Occipital lobe (tissue), 2 donors: ENCODE results near the gene CPXCR1. TPM values are rescaled to one million over a fixed set of nuclear protein-coding genes. Genes with fewer than 3 reads are reported as not detected.
"Not testable (repeated sequence)": the region's sequence is repeated elsewhere in the genome, so short reads cannot be mapped to it uniquely, and the experiment has no call there.

Experiments used
- DNase-seq: peaks from one replicate; lab custom pipeline; 2025; lab: John Stamatoyannopoulos, UW
- total RNA-seq: library from RNA; depleted of rRNA; stranded (reverse); fragments of >200 nt; gene quantifications from one replicate; pipeline ENCODE4 v1.2.3, GENCODE V29; 2014

The CPXCR1 gene
- total RNA-seq, result not detected

GRCh38 chrX:88746925-88747324 is at the start of gene CPXCR1:
TSS of gene CPXCR1 (plus strand) at chrX:88747225. CDS start at chrX:88753415, 6,190 bp downstream.
- DNase-seq, result no peak

- DNase-seq, result no peak
Measured at GRCh38 chrX:88735835-88736234, 11.2 kb upstream of the CPXCR1 start.

GRCh38 chrX:88746215-88746614 is 810 bp upstream of the CPXCR1 start:
- not testable (repeated sequence) for DNase-seq

GRCh38 chrX:88752339-88752738 is 5.3 kb downstream of the CPXCR1 start:
- DNase-seq, result not testable (repeated sequence)

- no peak for DNase-seq
Measured at GRCh38 chrX:88789825-88790224, 42.8 kb downstream of the CPXCR1 start.
